GM12878 (cell line): ENCODE data around the gene PPIG. TPM values are rescaled to one million over a fixed set of nuclear protein-coding genes. Genes with fewer than 3 reads are reported as not detected.

ENCODE experiments used
- BHLHE40 ChIP-seq, 2 experiments: fragments of 450-650 bp in 1 of 2; IDR thresholded peaks; 2 replicates each; pipeline ENCODE4 v1.6.1; 2011 to 2017; ENCODE audit warnings: low read depth in 2 of 2, borderline replicate concordance in 1 of 2, improper control_type of control experiment in 1 of 2, low read length in 1 of 2, mild to moderate bottlenecking in 1 of 2
- BMI1 ChIP-seq: fragments of 450-650 bp; IDR thresholded peaks from 2 replicates; pipeline ENCODE4 v1.6.1; 2016; ENCODE audit warnings: mild to moderate bottlenecking, moderate library complexity, borderline replicate concordance
- BRCA1 ChIP-seq: IDR thresholded peaks from 2 replicates; pipeline ENCODE4 v1.6.1; 2011; ENCODE audit warnings: low read depth, low read length, improper control_type of control experiment
- CHD1 ChIP-seq: IDR thresholded peaks from 2 replicates; pipeline ENCODE4 v1.6.1; 2012; ENCODE audit warnings: low read depth, low read length, improper control_type of control experiment
- E2F8 ChIP-seq: fragments of 450-650 bp; IDR thresholded peaks from 2 replicates; pipeline ENCODE4 v1.6.1; 2018; ENCODE audit warnings: mild to moderate bottlenecking, low read depth, moderate library complexity; ENCODE audit not compliant: partially characterized antibody
- HDAC6 ChIP-seq: fragments of 200-600 bp; sonication (generic); IDR thresholded peaks from one replicate; pipeline ENCODE4 v1.8.0; 2017; ENCODE audit warnings: antibody characterized with exemption; ENCODE audit not compliant: unreplicated experiment
- HSF1 ChIP-seq: fragments of 150-350 bp; IDR thresholded peaks from 2 replicates; pipeline ENCODE4 v1.6.1; 2014; ENCODE audit warnings: mild to moderate bottlenecking, low read depth, low read length
- MAX ChIP-seq: IDR thresholded peaks from 2 replicates; pipeline ENCODE4 v1.6.1; 2012; ENCODE audit warnings: low read depth, low read length, improper control_type of control experiment
- MEF2B ChIP-seq: fragments of 450-650 bp; IDR thresholded peaks from 2 replicates; pipeline ENCODE4 v1.6.1; 2018; ENCODE audit warnings: mild to moderate bottlenecking, moderate library complexity; ENCODE audit not compliant: partially characterized antibody, poor library complexity, severe bottlenecking
- NFYB ChIP-seq: IDR thresholded peaks from 2 replicates; pipeline ENCODE4 v1.6.1; 2011; ENCODE audit warnings: low read depth, mild to moderate bottlenecking, low read length, improper control_type of control experiment, moderate library complexity; ENCODE audit not compliant: insufficient read depth
- NR2C2 ChIP-seq: IDR thresholded peaks from 2 replicates; pipeline ENCODE4 v1.6.1; 2011; ENCODE audit warnings: borderline replicate concordance, low read depth; ENCODE audit not compliant: control insufficient read depth, insufficient read length
- PKNOX1 ChIP-seq: fragments of 450-650 bp; IDR thresholded peaks from 2 replicates; pipeline ENCODE4 v1.6.1; 2016; ENCODE audit warnings: mild to moderate bottlenecking
- POLR2AphosphoS5 ChIP-seq: IDR thresholded peaks from 2 replicates; pipeline ENCODE4 v1.6.1; 2011; ENCODE audit warnings: mild to moderate bottlenecking, low read length, inconsistent platforms
- RELB ChIP-seq: fragments of 450-650 bp; IDR thresholded peaks from 2 replicates; pipeline ENCODE4 v1.6.1; 2017; ENCODE audit warnings: low read depth, mild to moderate bottlenecking, moderate library complexity
- SMAD1 ChIP-seq: fragments of 450-650 bp; IDR thresholded peaks from 2 replicates; pipeline ENCODE4 v1.6.1; 2018; ENCODE audit warnings: mild to moderate bottlenecking, low read depth; ENCODE audit not compliant: partially characterized antibody
- SREBF1 ChIP-seq: IDR thresholded peaks from 2 replicates; pipeline ENCODE4 v1.6.1; 2012; ENCODE audit warnings: mild to moderate bottlenecking, low read length
- SRF ChIP-seq, 2 experiments: IDR thresholded peaks; 2 replicates each; pipeline ENCODE4 v1.6.1; 2011; ENCODE audit warnings: low read depth in 2 of 2, low read length in 2 of 2, mild to moderate bottlenecking in 1 of 2, moderate library complexity in 1 of 2
- SUPT20H ChIP-seq: IDR thresholded peaks from 2 replicates; pipeline ENCODE4 v1.6.1; 2011; ENCODE audit warnings: low read depth, mild to moderate bottlenecking, low read length, moderate library complexity, borderline replicate concordance; ENCODE audit not compliant: control insufficient read depth
- TAF1 ChIP-seq: IDR thresholded peaks from 2 replicates; pipeline ENCODE4 v1.6.1; 2011; ENCODE audit warnings: mild to moderate bottlenecking, low read depth, low read length, borderline replicate concordance
- TARDBP ChIP-seq: IDR thresholded peaks from 2 replicates; pipeline ENCODE4 v1.6.1; 2016; ENCODE audit warnings: borderline replicate concordance
- YY1 ChIP-seq: IDR thresholded peaks from 2 replicates; pipeline ENCODE4 v1.6.1; 2011; ENCODE audit warnings: low read depth, mild to moderate bottlenecking, low read length
- ZBED1 ChIP-seq: IDR thresholded peaks from 2 replicates; pipeline ENCODE4 v1.6.1; 2016; ENCODE audit warnings: borderline replicate concordance
- polyA plus RNA-seq, 11 experiments: library from polyadenylated mRNA; depleted of rRNA in 4 of 11; unstranded in 6 of 11; stranded (reverse) in 5 of 11; fragments of >200 nt; fragmentation: Nextera tagmentation in 4 of 11; fragmentation: Illumina TruSeq in 1 of 11; extraction: Ambion mirVana in 4 of 11; extraction: Trizol in 1 of 11; gene quantifications; 1 replicate in 1 of 11; 2 replicates in 10 of 11; pipeline versions ENCODE4 v1.2.1 to v1.2.3, GENCODE V29; 2011 to 2016; ENCODE audit warnings: inconsistent platforms in 2 of 11, missing spikeins in 2 of 11, low read depth in 1 of 11
- total RNA-seq, 4 experiments: library from RNA; depleted of rRNA in 3 of 4; stranded (reverse); fragments of >200 nt in 3 of 4; fragmentation: Illumina TruSeq in 1 of 4; extraction: Trizol in 1 of 4; gene quantifications; 2 replicates each; pipeline versions ENCODE4 v1.2.1 to v1.2.3, GENCODE V29; 2013 to 2021

The PPIG gene
- total and polyA plus RNA-seq, 10 of the 15 experiments (the other 5 are each of a cell fraction or from before 2014, with no cell fraction given) = 22.3 to 147 (median 95.2) TPM

- TF ChIP-seq HSF1 (no peak), ZBED1 (no peak), BHLHE40 (IDR thresholded peaks at IDR 0.05; ENCODE audit: borderline replicate concordance in 1 of 2, low read depth in 2 of 2, low read length in 1 of 2) (peak; percentile 15 to 45; a peak in 3 of 4 replicates), SREBF1 (no peak), POLR2AphosphoS5 (peak; percentile 87), SMAD1 (no peak), NFYB (0 out of 2 replicates have a peak, but pooled peaks have one; percentile 7), SUPT20H (no peak), E2F8 (peak; percentile 78), BRCA1 (no peak), SRF (IDR thresholded peaks at IDR 0.05; ENCODE audit: low read depth in 2 of 2, low read length in 2 of 2) (peak; percentile 77 to 92), CHD1 (no peak), HDAC6 (no peak), YY1 (peak; percentile 96), TAF1 (peak; percentile 93), PKNOX1 (peak; percentile 59), MEF2B (peak; percentile 59), NR2C2 (no peak), RELB (peak; percentile 85), BMI1 (no peak; the same call in 1 of the 2 replicates), MAX (peak; percentile 39; the same call in 1 of the 2 replicates), TARDBP (peak; percentile 83)
These were observed at the start of gene PPIG (continued) for GRCh38 chr2:169584005-169584877.
